Lung microvascular endothelial cell (primary cell): ENCODE results near the gene ENO4. TPM values are rescaled to one million over a fixed set of nuclear protein-coding genes. Genes with fewer than 3 reads are reported as not detected.

Experiments used
- DNase-seq, 2 donors: peaks; one replicate each; pipeline versions ENCODE4 v3.0.0 to v3.0.0-alpha.2; 2010; ENCODE audit warnings: low read depth in 2 of 2
- total RNA-seq: library from RNA; depleted of rRNA; stranded (reverse); fragments of >200 nt; gene quantifications from 2 replicates; pipeline ENCODE4 v1.2.1, GENCODE V29; 2014

The ENO4 gene
- total RNA-seq, 1 donor from 2014 or later = not detected

DNA sequence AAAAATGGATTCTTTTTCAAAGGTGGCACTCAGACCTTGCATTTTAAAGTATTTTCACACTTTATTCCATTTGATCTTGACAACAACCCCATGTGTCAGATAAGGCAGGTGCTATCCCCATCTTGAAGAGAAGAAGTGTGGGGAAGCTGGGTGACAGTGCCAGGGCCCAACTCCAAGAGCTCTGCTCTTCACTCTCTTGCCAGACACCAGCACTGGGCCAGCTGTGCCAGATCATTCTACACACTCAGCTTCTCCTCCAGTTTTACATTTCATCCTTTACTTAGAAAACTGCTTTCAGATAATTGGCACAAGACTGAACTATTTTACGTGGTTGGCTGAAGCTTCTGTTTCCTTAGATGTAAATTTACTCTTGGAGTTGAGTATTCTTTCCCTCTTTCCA lies 64.4 kb downstream of the ENO4 start:
- DNase-seq = no peak

DNA sequence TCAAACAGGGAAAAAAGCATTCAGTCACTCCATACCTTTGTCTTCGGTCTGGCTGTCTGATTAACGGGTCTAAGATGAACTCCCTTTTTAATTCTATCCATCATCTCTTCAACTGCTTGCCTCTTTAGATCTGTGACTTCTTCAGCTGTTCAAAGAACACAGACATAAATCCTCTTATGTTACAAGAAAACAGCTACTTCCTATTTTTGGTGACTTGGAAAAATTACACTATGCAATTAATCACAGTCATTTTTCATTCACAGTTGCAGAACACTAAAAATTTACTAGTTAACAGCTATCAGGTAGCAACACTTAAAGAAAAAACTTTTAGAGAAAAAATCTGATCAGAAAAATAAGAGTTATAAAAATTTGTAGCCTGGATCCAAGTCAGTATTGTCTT lies 66.0 kb downstream of the ENO4 start:
- no peak for DNase-seq

DNA sequence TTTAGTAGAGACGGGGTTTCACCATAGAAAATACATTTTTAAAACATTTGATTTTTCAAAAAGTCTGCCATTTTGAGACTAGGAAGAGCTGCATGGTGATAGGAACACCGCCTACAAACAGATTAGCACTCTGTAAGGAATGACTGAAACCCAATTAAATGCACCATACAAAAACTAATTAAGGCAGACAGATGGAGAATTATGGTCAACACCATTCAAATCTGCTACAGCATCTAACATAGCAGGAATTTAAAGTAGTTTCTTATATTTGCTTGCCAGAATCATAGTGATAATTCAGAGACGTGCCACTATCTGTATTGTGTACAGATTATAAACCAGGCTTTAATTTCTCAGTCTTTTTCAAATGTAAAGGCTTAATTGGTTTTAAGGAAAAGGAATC lies 68.2 kb downstream of the ENO4 start:
- DNase-seq = no peak

DNA sequence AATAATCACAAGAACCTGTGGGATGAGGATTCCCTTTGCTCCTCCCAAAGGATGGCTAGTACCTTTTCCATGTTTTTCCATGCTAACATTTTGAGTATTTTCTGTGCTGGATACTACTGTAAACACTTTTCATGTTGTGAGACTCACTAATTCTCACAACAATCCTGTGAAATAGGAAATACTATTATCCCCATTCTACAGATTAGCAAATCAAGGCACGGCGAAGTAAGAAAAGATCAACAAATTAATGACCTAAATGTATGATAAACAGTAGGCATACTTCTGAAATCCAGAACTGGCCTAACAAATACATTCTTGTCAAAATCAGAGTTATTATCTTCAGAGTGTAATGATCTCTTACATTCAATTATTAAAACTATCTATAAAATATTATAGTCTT lies 69.3 kb downstream of the ENO4 start:
- DNase-seq = no peak

DNA sequence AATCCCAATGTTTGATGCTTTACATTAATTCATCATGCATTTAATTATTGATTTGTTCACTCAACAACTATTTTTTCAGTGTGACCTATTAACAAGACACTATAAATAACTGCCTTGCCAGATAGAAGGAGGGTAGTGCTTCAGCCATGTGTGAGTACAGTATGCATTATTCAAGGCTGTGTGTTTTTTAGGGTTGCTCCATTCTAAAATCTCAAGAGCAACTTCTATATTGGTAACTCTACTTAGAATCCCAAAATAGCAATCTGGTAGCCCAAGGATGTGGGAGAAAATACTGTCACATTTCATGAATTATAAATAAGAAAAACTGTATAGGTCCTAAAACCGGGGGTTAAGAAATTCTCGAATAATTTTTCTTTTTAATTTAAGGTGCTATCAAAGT lies 69.9 kb downstream of the ENO4 start:
- no peak for DNase-seq

DNA sequence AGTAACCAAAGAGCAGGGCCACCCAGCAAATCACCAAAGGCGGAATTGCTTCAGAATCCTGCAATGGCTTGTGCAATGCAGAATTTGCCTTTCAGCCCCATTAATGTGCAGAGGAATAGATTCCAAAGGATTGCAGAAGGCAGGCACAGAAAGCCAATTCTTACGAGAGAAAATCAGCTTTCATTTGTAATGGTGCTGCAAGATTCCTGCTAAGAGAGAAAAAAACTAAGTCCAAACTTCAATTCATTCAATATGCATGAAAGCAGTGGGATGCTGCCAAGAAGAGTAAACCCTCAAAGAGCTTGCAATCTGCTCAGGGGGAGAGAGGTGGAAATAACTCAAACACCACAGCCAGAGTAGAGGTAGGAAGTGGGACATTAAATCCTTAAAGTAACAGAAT lies 70.4 kb downstream of the ENO4 start:
- DNase-seq = no peak

DNA sequence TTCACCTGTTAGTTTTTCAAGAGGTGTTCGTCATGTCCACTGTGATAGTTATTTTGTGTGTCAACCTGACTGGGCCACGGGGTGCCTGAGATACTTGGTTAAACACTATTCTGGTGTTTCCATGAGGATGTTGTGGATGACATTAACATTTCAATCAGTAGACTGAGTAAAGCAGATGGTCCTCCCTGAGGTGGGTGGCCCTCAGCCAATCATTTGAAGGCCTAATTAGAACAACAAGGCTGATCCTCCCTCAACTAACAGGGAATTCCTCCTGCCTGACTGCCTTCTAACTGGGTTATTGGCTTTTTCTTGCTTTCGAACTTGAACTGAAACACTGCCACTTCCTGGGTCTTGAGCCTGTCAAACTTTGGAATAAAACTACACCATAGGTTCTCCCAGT lies 75.8 kb downstream of the ENO4 start:
- DNase-seq = no peak

DNA sequence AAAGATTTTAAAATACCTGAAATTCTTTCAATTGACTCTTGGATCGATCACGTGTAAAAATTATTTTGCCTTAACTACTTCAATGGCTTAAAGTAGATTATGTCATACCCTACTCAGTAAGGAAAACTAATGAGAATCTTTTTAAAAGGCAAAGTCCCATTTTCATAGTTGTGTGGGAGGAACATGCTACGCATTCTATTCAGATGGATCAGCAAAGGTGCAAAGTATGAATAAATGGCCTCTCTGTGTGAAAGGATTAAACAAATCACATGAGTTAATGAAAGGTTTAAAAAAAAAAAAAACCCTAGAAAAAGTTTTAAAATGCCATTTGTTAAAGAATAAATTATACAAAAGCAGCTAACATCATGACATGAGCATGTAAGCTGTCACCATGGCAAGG lies 77.1 kb downstream of the ENO4 start:
- no peak for DNase-seq

DNA sequence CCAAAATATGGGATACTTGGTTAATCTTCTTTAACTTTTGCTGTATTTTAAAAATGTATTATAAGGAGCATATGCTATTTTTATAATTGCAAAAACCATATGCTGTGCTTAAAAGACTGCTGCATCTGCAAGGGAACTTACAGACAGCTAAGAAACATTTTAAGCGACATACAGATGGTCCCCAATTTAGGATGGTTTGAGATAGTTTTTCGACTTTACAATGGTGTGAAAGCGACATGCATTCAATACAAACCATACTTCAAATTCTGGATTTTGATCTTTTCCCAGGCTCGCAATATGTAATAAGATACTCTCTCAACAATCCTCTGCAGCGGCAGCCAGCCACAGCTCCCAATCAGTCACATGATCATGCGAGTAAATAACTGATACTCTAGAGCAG lies 82.5 kb downstream of the ENO4 start:
- DNase-seq = no peak

Other genes starting within 250 kb of the ENO4 start
- gene PNLIPRP2, start 228.5 kb upstream of the ENO4 start, total RNA-seq = not detected in 2 replicates
- gene HSPA12A, start 106.9 kb upstream of the ENO4 start, total RNA-seq = 0.44 and 0.79 TPM in 2 replicates
- gene SHTN1, start 155.7 kb downstream of the ENO4 start, total RNA-seq = 0.87 and 0.99 TPM in 2 replicates